ENCODE data around the gene ABCA12. TPM values are rescaled to one million over a fixed set of nuclear protein-coding genes. Genes with fewer than 3 reads are reported as not detected.
A peak's percentile ranks its signal among the peaks of the same experiment; 100 is the strongest.

ABCA12 gene, protein sequence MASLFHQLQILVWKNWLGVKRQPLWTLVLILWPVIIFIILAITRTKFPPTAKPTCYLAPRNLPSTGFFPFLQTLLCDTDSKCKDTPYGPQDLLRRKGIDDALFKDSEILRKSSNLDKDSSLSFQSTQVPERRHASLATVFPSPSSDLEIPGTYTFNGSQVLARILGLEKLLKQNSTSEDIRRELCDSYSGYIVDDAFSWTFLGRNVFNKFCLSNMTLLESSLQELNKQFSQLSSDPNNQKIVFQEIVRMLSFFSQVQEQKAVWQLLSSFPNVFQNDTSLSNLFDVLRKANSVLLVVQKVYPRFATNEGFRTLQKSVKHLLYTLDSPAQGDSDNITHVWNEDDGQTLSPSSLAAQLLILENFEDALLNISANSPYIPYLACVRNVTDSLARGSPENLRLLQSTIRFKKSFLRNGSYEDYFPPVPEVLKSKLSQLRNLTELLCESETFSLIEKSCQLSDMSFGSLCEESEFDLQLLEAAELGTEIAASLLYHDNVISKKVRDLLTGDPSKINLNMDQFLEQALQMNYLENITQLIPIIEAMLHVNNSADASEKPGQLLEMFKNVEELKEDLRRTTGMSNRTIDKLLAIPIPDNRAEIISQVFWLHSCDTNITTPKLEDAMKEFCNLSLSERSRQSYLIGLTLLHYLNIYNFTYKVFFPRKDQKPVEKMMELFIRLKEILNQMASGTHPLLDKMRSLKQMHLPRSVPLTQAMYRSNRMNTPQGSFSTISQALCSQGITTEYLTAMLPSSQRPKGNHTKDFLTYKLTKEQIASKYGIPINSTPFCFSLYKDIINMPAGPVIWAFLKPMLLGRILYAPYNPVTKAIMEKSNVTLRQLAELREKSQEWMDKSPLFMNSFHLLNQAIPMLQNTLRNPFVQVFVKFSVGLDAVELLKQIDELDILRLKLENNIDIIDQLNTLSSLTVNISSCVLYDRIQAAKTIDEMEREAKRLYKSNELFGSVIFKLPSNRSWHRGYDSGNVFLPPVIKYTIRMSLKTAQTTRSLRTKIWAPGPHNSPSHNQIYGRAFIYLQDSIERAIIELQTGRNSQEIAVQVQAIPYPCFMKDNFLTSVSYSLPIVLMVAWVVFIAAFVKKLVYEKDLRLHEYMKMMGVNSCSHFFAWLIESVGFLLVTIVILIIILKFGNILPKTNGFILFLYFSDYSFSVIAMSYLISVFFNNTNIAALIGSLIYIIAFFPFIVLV (N-terminal part only)
- total RNA-seq (2022) (0.09 TPM in 1 of 2 replicates, not detected in the other), Bru-seq, nascent RNA (percentile 8 among the genes with signal in this experiment), BruChase-seq, experiment 1, labeled RNA remaining after a 2-hour chase (percentile 4 among the genes with signal in this experiment), BruChase-seq, experiment 2, labeled RNA remaining after a 6-hour chase (percentile 5 among the genes with signal in this experiment)
- long read RNA-seq, partial matches to known transcripts: 0 of 1 reads
- long read RNA-seq, other reads (novel, unspliced or antisense): 1 of 1 reads

DNA sequence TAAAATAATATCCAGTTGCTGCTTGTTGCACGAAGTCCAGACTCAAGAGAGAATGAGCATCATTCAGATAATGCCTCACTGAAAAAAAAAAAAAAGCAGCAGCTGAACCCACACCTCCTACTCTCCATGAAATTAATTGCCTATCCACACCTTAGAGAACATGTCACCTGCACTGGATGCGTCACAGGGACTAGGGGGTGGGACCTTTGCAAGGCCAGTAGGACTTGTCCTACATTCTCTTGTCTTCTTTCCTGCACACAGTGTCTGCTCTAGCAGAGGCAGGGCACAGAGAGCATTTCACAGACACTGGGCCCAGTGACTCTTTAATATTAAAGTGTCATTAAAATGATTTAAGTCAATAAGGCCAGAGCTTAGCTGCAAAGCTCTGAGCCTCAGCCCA is at the start of gene ABCA12:
Gene ABCA12 (minus strand): TSS at position 148 of the 400 bp plus-strand sequence. CDS start 418 bp downstream, outside the sequence.
- peaks cover 12% of the 10 kb centered on the region; the same call in 1 of the 2 replicates for H3K4me1 ChIP-seq
- intact Hi-C loops (cut with micrococcal nuclease; ENCODE audit: unreplicated experiment): no loop called here
- no peak for DNase-seq
- no peak within 1 kb of the TSS for H3K4me3 ChIP-seq (ENCODE audit: low read depth, low read length)
- H3K27me3 ChIP-seq (replicated peaks; ENCODE audit: control insufficient read depth, insufficient read depth, low read length): no peaks in the 10 kb centered on the region; the same call in 1 of the 2 replicates
- no peaks in the 10 kb centered on the region for H3K36me3 Mint-ChIP-seq (ENCODE audit: insufficient read depth, unreplicated experiment)
- no TSS peak for BruUV-seq (replicated peaks)
- no peak within 1 kb of the TSS for H3K27ac Mint-ChIP-seq (ENCODE audit: unreplicated experiment)
- H3K4me3 Mint-ChIP-seq (ENCODE audit: unreplicated experiment): no peak within 1 kb of the TSS
- H3K4me1 Mint-ChIP-seq (ENCODE audit: low read depth, unreplicated experiment): peaks cover 9% of the 10 kb centered on the region
- ChIA-PET CTCF (no interaction called here), POLR2A (no interaction called here)
- H3K36me3 ChIP-seq (ENCODE audit: control insufficient read depth, insufficient read depth, low read length): no peaks in the 10 kb centered on the region
- TF ChIP-seq, protein P1, sequence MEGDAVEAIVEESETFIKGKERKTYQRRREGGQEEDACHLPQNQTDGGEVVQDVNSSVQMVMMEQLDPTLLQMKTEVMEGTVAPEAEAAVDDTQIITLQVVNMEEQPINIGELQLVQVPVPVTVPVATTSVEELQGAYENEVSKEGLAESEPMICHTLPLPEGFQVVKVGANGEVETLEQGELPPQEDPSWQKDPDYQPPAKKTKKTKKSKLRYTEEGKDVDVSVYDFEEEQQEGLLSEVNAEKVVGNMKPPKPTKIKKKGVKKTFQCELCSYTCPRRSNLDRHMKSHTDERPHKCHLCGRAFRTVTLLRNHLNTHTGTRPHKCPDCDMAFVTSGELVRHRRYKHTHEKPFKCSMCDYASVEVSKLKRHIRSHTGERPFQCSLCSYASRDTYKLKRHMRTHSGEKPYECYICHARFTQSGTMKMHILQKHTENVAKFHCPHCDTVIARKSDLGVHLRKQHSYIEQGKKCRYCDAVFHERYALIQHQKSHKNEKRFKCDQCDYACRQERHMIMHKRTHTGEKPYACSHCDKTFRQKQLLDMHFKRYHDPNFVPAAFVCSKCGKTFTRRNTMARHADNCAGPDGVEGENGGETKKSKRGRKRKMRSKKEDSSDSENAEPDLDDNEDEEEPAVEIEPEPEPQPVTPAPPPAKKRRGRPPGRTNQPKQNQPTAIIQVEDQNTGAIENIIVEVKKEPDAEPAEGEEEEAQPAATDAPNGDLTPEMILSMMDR (IDR thresholded peaks at IDR 0.05; ENCODE audit: insufficient read depth in 1 of 2, low read depth in 1 of 2, low read length in 1 of 2, severe bottlenecking in 1 of 2, unreplicated experiment in 1 of 2): no peak
- no peaks in the 10 kb centered on the region for H3K9me3 Mint-ChIP-seq (ENCODE audit: unreplicated experiment)
- no peaks in the 10 kb centered on the region for H3K27me3 Mint-ChIP-seq (ENCODE audit: insufficient read depth, unreplicated experiment)
- no peaks in the 10 kb centered on the region for H3K9me3 ChIP-seq

DNA sequence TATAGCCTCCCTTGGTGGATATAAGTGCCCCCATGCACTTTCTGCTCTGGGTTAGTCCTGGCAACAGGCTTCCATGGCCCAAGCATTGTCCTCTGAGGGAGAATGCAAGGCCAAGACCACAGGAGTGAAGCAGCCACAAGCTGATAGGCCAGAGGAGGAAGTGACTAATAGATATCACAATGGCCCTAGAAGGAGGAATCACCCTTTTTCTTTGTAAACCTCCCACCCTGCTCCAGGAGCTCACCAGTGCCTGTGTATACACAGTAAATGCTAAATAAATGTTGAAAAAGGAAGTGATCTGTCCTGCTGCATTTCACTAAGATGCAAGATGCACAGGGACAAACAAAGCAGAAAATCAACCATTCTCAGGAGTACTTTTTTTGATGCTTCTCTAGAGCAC is 49.7 kb upstream of the ABCA12 start:
- H3K4me3 Mint-ChIP-seq (ENCODE audit: unreplicated experiment): no peak overlapping the region
- H3K27ac Mint-ChIP-seq (ENCODE audit: unreplicated experiment): no peak overlapping the region
- no TSS peak for BruUV-seq (replicated peaks)
- intact Hi-C loops (cut with micrococcal nuclease; ENCODE audit: unreplicated experiment): no loop called here
- TF ChIP-seq, protein P1 (IDR thresholded peaks at IDR 0.05; ENCODE audit: insufficient read depth in 1 of 2, low read depth in 1 of 2, low read length in 1 of 2, severe bottlenecking in 1 of 2, unreplicated experiment in 1 of 2): no peak
- Histone ChIP-seq H3K9me3 (no peaks in the 10 kb centered on the region), H3K36me3 (ENCODE audit: control insufficient read depth, insufficient read depth, low read length) (no peaks in the 10 kb centered on the region), H3K4me3 (ENCODE audit: low read depth, low read length) (no peak overlapping the region), H3K27me3 (replicated peaks; ENCODE audit: control insufficient read depth, insufficient read depth, low read length) (no peaks in the 10 kb centered on the region), H3K4me1 (no peaks in the 10 kb centered on the region)
- no peaks in the 10 kb centered on the region for H3K36me3 Mint-ChIP-seq (ENCODE audit: insufficient read depth, unreplicated experiment)
- ChIA-PET POLR2A (no interaction called here), CTCF (no interaction called here)
- DNase-seq: no peak
- no peaks in the 10 kb centered on the region for H3K4me1 Mint-ChIP-seq (ENCODE audit: low read depth, unreplicated experiment)
- peaks cover 10% of the 10 kb centered on the region for H3K9me3 Mint-ChIP-seq (ENCODE audit: unreplicated experiment)
- peaks cover 2% of the 10 kb centered on the region for H3K27me3 Mint-ChIP-seq (ENCODE audit: insufficient read depth, unreplicated experiment)
